Thymus (tissue), 2 donors: ENCODE data around the gene PCMTD2. TPM values are rescaled to one million over a fixed set of nuclear protein-coding genes. Genes with fewer than 3 reads are reported as not detected.

Experiments
- polyA plus RNA-seq: library from polyadenylated mRNA; stranded (reverse); fragments of 200-250 nt; gene quantifications from one replicate; pipeline ENCODE4 v1.2.3, GENCODE V29; 2013
- total RNA-seq: library from RNA; stranded (reverse); fragments of 120-200 nt; gene quantifications from one replicate; pipeline ENCODE4 v1.2.4, GENCODE V29; 2013
- donor health status: healthy.

The PCMTD2 gene
- total and polyA plus RNA-seq, 2 donors, result 40.6 to 123 TPM

Other genes with a start within 250 kb of the PCMTD2 start
- gene C20orf204, start 219.6 kb upstream of the PCMTD2 start, total RNA-seq, result 17.0 TPM
- gene C20orf204, start 219.6 kb upstream of the PCMTD2 start, polyA plus RNA-seq, result 8.2 TPM
- 0.66 TPM for gene SOX18, start 206.1 kb upstream of the PCMTD2 start, total RNA-seq
- 17.2 TPM for gene SOX18, start 206.1 kb upstream of the PCMTD2 start, polyA plus RNA-seq
- 24.6 TPM for gene TCEA2, start 192.6 kb upstream of the PCMTD2 start, total RNA-seq
- gene TCEA2, start 192.6 kb upstream of the PCMTD2 start, polyA plus RNA-seq, result 53.2 TPM
- 42.8 TPM for gene RGS19, start 176.2 kb upstream of the PCMTD2 start, total RNA-seq
- gene RGS19, start 176.2 kb upstream of the PCMTD2 start, polyA plus RNA-seq, result 27.2 TPM
- 1.4 TPM for gene OPRL1, start 175.7 kb upstream of the PCMTD2 start, total RNA-seq
- 1.1 TPM for gene OPRL1, start 175.7 kb upstream of the PCMTD2 start, polyA plus RNA-seq
- 0.80 TPM for gene LKAAEAR1, start 171.3 kb upstream of the PCMTD2 start, total RNA-seq
- 0.14 TPM for gene LKAAEAR1, start 171.3 kb upstream of the PCMTD2 start, polyA plus RNA-seq
- gene NPBWR2, start 148.2 kb upstream of the PCMTD2 start, total RNA-seq, result not detected
- gene NPBWR2, start 148.2 kb upstream of the PCMTD2 start, polyA plus RNA-seq, result 0.02 TPM
- 0.19 TPM for gene MYT1, start 91.3 kb upstream of the PCMTD2 start, total RNA-seq
- 0.25 TPM for gene MYT1, start 91.3 kb upstream of the PCMTD2 start, polyA plus RNA-seq